SU-DHL-6 (cell line): Measurements from ENCODE around the gene NRP1.

ENCODE experiments used
- H2AFZ ChIP-seq: fragments of 200-600 bp; sonication (generic); 2 replicates; pipeline ENCODE4 v1.6.1; 2014; ENCODE audit warnings: low read depth, mild to moderate bottlenecking, moderate library complexity, mixed read lengths, antibody characterized with exemption, low read length; ENCODE audit not compliant: severe bottlenecking
- H3F3A ChIP-seq: fragments of 200-600 bp; shearing (Covaris generic); 2 replicates; pipeline ENCODE4 v1.6.0; 2016; ENCODE audit warnings: antibody characterized with exemption, mild to moderate bottlenecking; ENCODE audit not compliant: insufficient read depth
- H3K27ac ChIP-seq: fragments of 200-600 bp; sonication (generic); 2 replicates; pipeline ENCODE4 v1.5.1; 2016; ENCODE audit warnings: low read depth, mild to moderate bottlenecking, low read length, moderate library complexity, mixed read lengths
- H3K27me3 ChIP-seq: fragments of 200-600 bp; sonication (generic), shearing (Covaris generic); 2 replicates; pipeline ENCODE4 v1.6.0; 2014; ENCODE audit warnings: mild to moderate bottlenecking, low read length
- H3K36me3 ChIP-seq: fragments of 200-600 bp; sonication (generic); 2 replicates; pipeline ENCODE4 v1.6.1; 2014; ENCODE audit warnings: mild to moderate bottlenecking, low read length, mixed read lengths
- H3K4me2 ChIP-seq: fragments of 300-600, 200-600 bp; shearing (Covaris generic), sonication (generic); 2 replicates; pipeline ENCODE4 v1.6.0; 2014; ENCODE audit warnings: low read length, low read depth, mild to moderate bottlenecking; ENCODE audit not compliant: poor library complexity, severe bottlenecking
- H3K4me3 ChIP-seq: fragments of 200-600 bp; sonication (generic); 2 replicates; pipeline ENCODE4 v1.5.1; 2014; ENCODE audit warnings: antibody characterized with exemption, low read length, mild to moderate bottlenecking, mixed read lengths; ENCODE audit not compliant: insufficient read depth, poor library complexity, severe bottlenecking
- H3K79me2 ChIP-seq: fragments of 200-600 bp; sonication (generic); 2 replicates; pipeline ENCODE4 v1.6.1; 2014; ENCODE audit warnings: mild to moderate bottlenecking, low read length, moderate library complexity; ENCODE audit not compliant: insufficient read depth
- H3K9ac ChIP-seq: fragments of 200-600 bp; sonication (generic); 2 replicates; pipeline ENCODE4 v1.7.0; 2014; ENCODE audit warnings: mild to moderate bottlenecking, low read length
- H3K9me2 ChIP-seq: fragments of 200-600 bp; sonication (generic); replicated peaks from 2 replicates; pipeline ENCODE4 v1.6.1; 2014; ENCODE audit warnings: low read length; ENCODE audit not compliant: insufficient read depth
- H3K9me3 ChIP-seq: fragments of 200-600 bp; sonication (generic); 2 replicates; pipeline ENCODE4 v1.6.1; 2014; ENCODE audit warnings: low read length, mixed read lengths; ENCODE audit not compliant: insufficient read depth
- H4K20me1 ChIP-seq: fragments of 200-600 bp; sonication (generic); 2 replicates; pipeline ENCODE4 v1.6.1; 2014; ENCODE audit warnings: low read depth, mild to moderate bottlenecking, antibody characterized with exemption, low read length, moderate library complexity, mixed read lengths
- EZH2phosphoT487 ChIP-seq: fragments of 200-600 bp; sonication (generic), shearing (Covaris generic); conservative IDR thresholded peaks from 2 replicates; pipeline ENCODE4 v1.6.1; 2018; ENCODE audit warnings: mild to moderate bottlenecking, antibody characterized with exemption, low read length, moderate library complexity, mixed read lengths
- TF ChIP-seq, protein P1 (sequence below): fragments of 200-600 bp; sonication (generic); IDR thresholded peaks from one replicate; pipeline ENCODE4 v1.5.1; 2017; ENCODE audit warnings: antibody characterized with exemption, mild to moderate bottlenecking, low read length, moderate library complexity; ENCODE audit not compliant: insufficient read depth, poor library complexity, severe bottlenecking

NRP1 gene

DNA sequence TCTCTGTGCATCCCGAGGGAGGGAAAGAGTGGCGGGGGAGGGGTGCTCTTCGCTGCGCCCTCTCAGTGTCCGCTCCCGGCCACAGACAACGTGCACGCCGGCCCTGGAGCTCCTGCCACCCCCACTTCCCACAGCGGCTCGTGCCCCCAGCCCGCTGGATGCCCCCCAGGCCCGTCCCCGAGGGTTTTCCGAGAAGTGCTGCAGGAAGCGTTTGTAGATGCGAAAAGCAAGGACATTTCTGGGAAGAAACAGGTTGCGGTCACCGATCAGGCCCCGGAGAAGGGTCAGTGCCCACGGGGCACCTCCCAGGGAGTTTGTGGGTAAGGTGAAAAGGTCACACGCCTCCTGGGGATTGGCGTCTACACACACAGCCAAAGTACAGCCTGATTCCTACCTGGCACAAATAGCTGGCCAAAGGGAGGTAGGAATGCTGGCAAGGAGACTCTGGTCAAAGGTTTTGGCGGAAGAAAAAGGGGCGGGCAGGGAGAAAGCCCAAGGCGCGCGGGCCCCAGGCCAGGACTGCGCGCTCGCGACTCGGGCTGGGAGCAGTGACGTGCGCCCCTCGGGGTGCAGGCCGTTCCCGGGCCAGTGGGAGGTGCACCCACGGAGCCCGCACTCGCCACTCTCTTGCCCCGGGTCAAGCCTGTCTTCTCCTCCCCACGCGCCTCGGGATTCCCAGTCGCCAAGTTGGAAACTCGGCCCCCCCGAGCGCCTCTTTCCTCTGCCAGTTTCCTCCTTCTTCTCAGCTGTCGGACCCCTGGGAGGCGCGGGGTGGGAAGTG lies 1.5 kb upstream of the NRP1 start:
- no peak overlapping the region for H3K27ac ChIP-seq
- H3K9ac ChIP-seq: no peak overlapping the region

DNA sequence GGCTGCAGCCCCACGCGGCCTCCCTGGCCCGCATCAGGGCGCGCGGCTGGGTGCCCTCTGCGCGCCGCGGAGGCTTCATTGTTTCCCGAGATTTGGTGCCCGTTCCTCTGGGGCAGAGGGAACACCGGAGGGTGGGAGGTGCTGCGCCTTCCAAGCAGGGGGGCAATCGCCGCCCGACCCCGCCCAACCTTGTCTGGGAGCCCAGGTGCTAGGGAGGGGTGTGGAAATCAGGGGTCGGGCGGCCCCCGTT lies 1.0 kb upstream of the NRP1 start:
- no peak overlapping the region for H3K27ac ChIP-seq
- H3K9ac ChIP-seq: no peak overlapping the region
- H3K36me3 ChIP-seq: no peaks in the 10 kb centered on the region
- no peak overlapping the region for H3K4me3 ChIP-seq
- H3F3A ChIP-seq: no peaks in the 10 kb centered on the region
- H3K9me3 ChIP-seq: no peaks in the 10 kb centered on the region
- TF ChIP-seq, protein P1, sequence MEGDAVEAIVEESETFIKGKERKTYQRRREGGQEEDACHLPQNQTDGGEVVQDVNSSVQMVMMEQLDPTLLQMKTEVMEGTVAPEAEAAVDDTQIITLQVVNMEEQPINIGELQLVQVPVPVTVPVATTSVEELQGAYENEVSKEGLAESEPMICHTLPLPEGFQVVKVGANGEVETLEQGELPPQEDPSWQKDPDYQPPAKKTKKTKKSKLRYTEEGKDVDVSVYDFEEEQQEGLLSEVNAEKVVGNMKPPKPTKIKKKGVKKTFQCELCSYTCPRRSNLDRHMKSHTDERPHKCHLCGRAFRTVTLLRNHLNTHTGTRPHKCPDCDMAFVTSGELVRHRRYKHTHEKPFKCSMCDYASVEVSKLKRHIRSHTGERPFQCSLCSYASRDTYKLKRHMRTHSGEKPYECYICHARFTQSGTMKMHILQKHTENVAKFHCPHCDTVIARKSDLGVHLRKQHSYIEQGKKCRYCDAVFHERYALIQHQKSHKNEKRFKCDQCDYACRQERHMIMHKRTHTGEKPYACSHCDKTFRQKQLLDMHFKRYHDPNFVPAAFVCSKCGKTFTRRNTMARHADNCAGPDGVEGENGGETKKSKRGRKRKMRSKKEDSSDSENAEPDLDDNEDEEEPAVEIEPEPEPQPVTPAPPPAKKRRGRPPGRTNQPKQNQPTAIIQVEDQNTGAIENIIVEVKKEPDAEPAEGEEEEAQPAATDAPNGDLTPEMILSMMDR: no peak
- TF ChIP-seq EZH2phosphoT487: no peak
- no peaks in the 10 kb centered on the region for H3K9me2 ChIP-seq
- no peaks in the 10 kb centered on the region for H3K27me3 ChIP-seq
- no peak overlapping the region for H3K4me2 ChIP-seq
- H4K20me1 ChIP-seq: no peaks in the 10 kb centered on the region
- H3K79me2 ChIP-seq: no peaks in the 10 kb centered on the region
- H2AFZ ChIP-seq: no peak overlapping the region

More for the DNA sequence above, 1.5 kb upstream of the NRP1 start:
- H3K36me3 ChIP-seq: no peaks in the 10 kb centered on the region
- H3K27me3 ChIP-seq: no peaks in the 10 kb centered on the region
- H4K20me1 ChIP-seq: no peaks in the 10 kb centered on the region
- H3K4me2 ChIP-seq: no peak overlapping the region
- no peaks in the 10 kb centered on the region for H3K79me2 ChIP-seq
- no peak overlapping the region for H2AFZ ChIP-seq
- no peaks in the 10 kb centered on the region for H3K9me3 ChIP-seq
- no peaks in the 10 kb centered on the region for H3F3A ChIP-seq
- H3K9me2 ChIP-seq: no peaks in the 10 kb centered on the region
- TF ChIP-seq, protein P1: no peak
- no peak for TF ChIP-seq EZH2phosphoT487
- no peak overlapping the region for H3K4me3 ChIP-seq

DNA sequence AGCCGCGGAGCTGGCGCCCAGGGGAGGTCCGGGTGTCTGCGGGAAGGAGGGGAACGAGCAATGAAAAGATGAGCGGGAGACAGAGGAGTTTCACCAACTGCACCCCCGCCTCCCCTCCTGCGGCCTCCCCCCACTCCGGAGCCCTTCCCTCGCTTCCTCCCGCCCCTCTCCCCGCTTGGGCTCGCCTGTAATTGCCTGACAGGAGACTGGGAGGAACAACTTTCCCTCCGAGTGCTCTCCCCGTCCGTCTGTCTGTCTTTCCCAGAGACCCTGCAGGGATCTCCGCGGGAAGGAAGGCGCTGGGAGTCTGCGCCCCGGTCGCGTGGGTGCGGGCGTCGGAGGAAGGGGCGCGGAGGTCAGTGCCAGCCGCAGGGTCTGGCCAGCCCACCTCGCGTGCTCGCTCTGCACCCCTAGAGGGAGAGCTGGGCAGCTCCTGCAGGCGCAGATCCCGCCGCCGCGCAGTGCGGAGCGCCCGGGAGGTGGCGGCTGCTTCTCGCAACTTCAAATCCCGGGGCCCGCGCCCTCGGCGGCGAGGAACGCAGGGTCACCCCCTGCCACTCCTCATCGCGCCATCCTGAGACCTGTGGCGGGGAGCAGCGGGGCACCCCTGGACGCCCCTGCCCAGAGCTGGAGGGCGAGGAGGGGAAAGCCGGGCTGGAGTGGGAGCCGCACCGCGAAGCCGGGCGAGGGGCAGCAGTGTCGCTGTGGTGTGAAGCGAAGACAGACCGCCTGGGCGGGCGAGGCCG lies 511 bp upstream of the NRP1 start:
- H4K20me1 ChIP-seq: no peaks in the 10 kb centered on the region
- H3K27ac ChIP-seq: no peak overlapping the region
- H3K27me3 ChIP-seq: no peaks in the 10 kb centered on the region

More for the DNA sequence above, 511 bp upstream of the NRP1 start:
- Histone ChIP-seq H3K9me3 (no peaks in the 10 kb centered on the region), H3K4me2 (no peak overlapping the region), H3K9ac (no peak overlapping the region), H3K9me2 (no peaks in the 10 kb centered on the region), H3F3A (no peaks in the 10 kb centered on the region), H3K79me2 (no peaks in the 10 kb centered on the region), H3K4me3 (no peak overlapping the region), H3K36me3 (no peaks in the 10 kb centered on the region), H2AFZ (no peak overlapping the region)
- no peak for TF ChIP-seq EZH2phosphoT487
- TF ChIP-seq, protein P1: no peak
